ENCODE results near the gene HK1.

- TF ChIP-seq, protein P1, sequence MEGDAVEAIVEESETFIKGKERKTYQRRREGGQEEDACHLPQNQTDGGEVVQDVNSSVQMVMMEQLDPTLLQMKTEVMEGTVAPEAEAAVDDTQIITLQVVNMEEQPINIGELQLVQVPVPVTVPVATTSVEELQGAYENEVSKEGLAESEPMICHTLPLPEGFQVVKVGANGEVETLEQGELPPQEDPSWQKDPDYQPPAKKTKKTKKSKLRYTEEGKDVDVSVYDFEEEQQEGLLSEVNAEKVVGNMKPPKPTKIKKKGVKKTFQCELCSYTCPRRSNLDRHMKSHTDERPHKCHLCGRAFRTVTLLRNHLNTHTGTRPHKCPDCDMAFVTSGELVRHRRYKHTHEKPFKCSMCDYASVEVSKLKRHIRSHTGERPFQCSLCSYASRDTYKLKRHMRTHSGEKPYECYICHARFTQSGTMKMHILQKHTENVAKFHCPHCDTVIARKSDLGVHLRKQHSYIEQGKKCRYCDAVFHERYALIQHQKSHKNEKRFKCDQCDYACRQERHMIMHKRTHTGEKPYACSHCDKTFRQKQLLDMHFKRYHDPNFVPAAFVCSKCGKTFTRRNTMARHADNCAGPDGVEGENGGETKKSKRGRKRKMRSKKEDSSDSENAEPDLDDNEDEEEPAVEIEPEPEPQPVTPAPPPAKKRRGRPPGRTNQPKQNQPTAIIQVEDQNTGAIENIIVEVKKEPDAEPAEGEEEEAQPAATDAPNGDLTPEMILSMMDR (IDR thresholded peaks at IDR 0.05; ENCODE audit: low read depth, low read length): no peak
- no peak for TF ChIP-seq POLR2A (IDR thresholded peaks at IDR 0.05; ENCODE audit: extremely low read depth, insufficient read length)
- no peak for TF ChIP-seq MYC (IDR thresholded peaks at IDR 0.05; ENCODE audit: low read depth, low read length)
- TF ChIP-seq, protein P2, sequence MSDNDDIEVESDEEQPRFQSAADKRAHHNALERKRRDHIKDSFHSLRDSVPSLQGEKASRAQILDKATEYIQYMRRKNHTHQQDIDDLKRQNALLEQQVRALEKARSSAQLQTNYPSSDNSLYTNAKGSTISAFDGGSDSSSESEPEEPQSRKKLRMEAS (IDR thresholded peaks at IDR 0.05; ENCODE audit: low read depth, low read length): no peak
Observed at GRCh38 chr10:69333205-69333604, 54.9 kb downstream of the HK1 start.

Measured in NB4 (cell line).